RPMI7951 (cell line): Measurements from ENCODE around the gene PRSS57. TPM values are rescaled to one million over a fixed set of nuclear protein-coding genes. Genes with fewer than 3 reads are reported as not detected.
A peak's percentile ranks its signal among the peaks of the same experiment; 100 is the strongest.
"Not testable (repeated sequence)": the region's sequence is repeated elsewhere in the genome, so short reads cannot be mapped to it uniquely, and the experiment has no call there.

Source experiments
- DNase-seq: peaks from one replicate; pipeline ENCODE4 v3.0.0-alpha.2; 2012; ENCODE audit warnings: low read depth
- total RNA-seq: library from RNA; depleted of rRNA; stranded (reverse); fragments of >200 nt; shearing (Covaris generic); gene quantifications from 2 replicates; pipeline ENCODE4 v1.2.3, GENCODE V29; 2014; rRNA removed

The PRSS57 gene
- total RNA-seq: not detected in 2 replicates

- DNase-seq: no peak
Measured at GRCh38 chr19:695352-695949, at the start of gene PRSS57. Gene PRSS57 (minus strand): TSS chr19:695452. CDS start chr19:695430, 22 bp downstream.

DNA sequence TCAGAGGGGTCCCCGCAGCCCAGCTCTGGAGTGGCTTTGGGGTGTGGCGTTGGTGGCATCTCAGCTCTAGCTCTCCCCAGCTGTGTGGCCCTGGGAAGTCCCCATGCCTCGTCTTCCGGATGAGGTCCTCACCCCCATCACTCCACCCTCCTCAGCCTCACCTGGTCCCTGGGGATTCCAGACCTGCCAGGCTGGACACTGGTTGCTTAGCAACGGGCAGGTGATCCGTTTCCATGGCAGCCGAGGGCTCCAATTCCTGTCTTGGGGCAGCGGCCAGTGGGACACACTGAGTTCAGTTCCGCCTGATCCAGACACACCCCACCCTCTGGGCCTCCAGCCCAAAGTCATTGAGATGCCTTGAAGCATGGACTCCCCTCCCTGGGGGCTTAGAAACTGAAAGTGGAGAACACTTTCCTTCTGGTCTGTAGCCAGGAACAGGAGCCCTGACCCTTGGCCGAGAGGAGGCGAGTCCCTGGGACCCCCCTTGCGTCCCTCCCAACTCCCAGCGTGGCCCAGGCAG lies 48.0 kb upstream of the PRSS57 start:
- no peak for DNase-seq

- no peak for DNase-seq
Measured at GRCh38 chr19:742540-743075, 47.4 kb upstream of the PRSS57 start.

DNA sequence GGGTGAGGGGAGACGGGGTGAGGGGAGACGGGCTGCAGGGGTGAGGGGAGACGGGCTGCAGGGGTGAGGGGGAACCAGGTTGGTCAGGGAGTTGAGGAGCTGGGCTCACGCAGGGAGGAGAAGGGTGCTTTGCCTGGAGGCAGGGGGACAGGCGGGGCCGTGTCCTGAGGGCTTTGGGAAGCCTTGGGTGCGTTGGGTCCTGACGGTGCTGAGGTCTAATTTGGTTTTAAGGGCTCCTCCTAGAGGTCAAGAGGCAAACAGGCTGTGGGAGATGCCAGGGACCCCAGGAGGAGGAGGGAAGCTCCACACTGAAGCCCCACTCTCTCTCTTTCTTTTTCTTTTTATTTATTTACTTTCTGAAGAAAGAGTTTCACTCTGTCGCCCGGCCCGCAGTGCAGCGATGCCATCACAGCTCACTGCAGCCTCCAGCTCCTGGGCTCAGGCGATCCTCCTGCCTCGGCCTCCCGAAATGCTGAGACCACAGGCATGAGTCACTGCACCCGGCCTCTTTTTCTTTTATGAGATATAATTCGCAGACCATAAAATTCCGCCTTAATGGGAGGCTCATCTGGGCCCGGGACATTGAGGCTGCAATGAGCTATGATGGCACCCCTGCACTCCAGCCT lies 46.4 kb upstream of the PRSS57 start:
- DNase-seq: peak; percentile 21

DNA sequence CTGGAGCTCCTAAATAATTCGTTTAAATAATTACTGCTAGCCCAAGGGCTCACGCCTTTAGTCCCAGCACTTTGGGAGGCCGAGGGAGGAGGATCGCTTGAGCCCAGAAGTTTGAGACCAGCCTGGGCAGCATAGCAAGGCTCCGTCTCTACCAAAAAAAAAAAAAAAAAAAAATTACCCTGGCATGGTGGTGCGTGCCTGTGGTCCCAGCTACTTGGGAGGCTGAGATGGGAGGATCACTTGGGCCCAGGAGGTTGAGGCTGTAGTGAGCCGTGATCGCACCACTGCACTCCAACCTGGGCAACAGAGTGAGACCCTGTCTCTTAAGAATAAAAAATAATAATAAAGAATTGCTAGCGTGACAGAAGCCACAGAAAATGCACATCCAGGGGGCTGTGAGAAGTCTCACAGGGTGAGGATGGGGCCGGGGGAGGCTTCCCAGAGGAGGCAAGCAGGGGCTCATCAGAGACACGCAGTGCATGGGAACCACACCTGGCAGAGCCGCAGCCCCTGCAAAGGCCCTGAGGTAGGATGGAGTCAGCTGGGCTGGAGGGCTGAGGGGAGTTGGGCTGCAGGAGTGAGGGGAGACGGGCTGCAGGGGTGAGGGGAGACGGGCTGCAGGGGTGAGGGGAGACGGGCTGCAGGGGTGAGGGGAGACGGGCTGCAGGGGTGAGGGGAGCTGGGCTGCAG lies 45.7 kb upstream of the PRSS57 start:
- DNase-seq: not testable (repeated sequence)

GRCh38 chr19:739998-740715 lies 44.9 kb upstream of the PRSS57 start:
- no peak for DNase-seq

DNA sequence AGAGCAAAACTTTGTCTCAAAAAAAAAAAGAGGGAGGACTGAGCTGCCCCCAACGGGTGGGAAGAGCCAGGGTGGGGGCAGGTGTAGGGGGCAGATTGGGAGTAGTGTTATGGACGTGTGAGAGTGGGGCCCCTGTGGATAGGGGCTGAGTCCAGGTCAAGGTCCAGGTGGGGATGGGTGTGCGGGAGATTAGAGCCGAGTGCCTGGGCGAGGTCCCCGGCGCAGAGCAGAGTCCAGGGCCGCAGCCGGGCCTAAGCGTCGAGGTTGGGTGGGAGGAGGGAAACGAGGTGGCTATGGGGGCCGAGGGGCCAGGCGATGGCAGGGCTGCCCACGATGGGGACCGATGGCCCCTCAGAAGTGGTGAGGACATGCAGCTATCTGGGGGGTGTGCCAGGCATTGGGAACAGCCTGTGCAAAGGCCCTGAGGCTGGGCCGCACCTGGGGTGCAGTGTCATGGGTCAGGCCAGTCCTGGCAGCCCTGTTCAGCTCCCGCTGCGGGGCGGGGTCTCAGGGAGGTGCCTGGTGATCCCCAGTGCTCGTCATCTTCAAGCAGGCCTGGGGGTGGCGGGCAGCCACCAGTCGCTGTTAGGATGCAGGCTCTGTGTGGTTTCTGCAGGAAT lies 43.4 kb upstream of the PRSS57 start:
- DNase-seq: no peak

- DNase-seq: no peak
Measured at GRCh38 chr19:737591-738093, 42.4 kb upstream of the PRSS57 start.

DNA sequence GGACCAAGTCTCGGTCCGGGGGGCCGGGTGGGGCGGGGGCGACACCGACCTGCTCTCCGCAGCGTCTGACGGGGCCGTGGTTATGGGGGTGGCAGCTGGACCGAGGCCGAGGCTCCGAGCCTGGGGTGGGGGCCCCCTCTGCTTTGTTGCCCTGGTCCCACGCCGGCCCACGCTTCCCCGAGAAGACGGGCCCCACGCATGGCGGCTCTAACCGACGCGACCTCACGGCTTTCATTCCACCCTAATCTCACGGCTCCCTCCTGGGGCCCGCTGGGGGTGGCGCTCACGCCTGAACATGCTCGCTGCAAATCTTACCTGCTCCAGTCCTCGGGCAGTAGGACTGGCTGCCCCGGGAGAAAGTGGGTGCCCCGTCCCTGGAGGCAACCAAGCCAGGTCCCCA lies 40.9 kb upstream of the PRSS57 start:
- no peak for DNase-seq

GRCh38 chr19:734716-735115 lies 39.5 kb upstream of the PRSS57 start:
- DNase-seq: no peak

- DNase-seq: no peak
Measured at GRCh38 chr19:732148-733069, 37.2 kb upstream of the PRSS57 start.

DNA sequence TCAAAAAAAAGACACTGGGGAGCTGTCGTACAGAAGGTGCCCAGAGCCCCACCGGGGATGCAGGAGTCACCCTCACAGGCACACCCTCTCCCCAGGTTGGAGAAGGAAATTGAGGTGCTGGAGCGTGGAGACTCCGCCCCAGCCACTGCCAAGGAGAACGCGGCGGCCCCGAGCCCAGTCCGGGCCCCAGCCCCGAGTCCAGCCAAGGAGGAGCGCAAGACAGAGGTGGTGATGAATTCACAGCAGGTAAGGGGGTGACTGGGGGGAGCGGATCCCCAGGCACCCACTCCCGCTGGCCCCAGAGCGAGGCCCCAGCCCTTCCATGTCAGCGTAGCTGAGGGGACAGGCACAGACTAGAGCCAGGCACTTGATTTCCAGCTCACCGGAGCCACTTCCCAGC lies 35.7 kb upstream of the PRSS57 start:
- DNase-seq: no peak

GRCh38 chr19:729965-730668 lies 34.9 kb upstream of the PRSS57 start:
- no peak for DNase-seq

- not testable (repeated sequence) for DNase-seq
Measured at GRCh38 chr19:729564-729963, 34.3 kb upstream of the PRSS57 start.

DNA sequence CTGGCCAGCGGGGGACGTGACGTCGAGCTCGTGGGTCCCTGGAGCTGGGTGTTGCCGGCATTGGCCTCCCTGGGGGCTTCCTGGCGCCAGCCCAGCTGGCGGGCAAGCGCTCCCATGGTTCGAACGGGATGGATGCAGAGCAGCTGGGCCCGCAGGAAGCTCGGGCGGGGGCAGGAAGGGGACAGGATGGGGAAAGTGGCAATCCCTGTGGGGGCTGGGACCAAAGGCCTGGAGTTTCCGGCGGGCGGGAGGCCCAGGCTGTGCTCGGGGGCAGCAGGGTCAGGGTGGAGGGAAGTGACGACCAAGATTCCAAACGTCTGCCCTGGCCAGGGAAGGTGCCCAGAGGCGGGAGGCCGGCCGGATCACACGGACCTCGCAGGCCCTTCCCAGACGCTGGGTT lies 32.8 kb upstream of the PRSS57 start:
- peak; percentile 72 for DNase-seq

GRCh38 chr19:726993-727956 lies 32.0 kb upstream of the PRSS57 start:
- DNase-seq: no peak

- no peak for DNase-seq
Measured at GRCh38 chr19:725461-726089, 30.3 kb upstream of the PRSS57 start.

DNA sequence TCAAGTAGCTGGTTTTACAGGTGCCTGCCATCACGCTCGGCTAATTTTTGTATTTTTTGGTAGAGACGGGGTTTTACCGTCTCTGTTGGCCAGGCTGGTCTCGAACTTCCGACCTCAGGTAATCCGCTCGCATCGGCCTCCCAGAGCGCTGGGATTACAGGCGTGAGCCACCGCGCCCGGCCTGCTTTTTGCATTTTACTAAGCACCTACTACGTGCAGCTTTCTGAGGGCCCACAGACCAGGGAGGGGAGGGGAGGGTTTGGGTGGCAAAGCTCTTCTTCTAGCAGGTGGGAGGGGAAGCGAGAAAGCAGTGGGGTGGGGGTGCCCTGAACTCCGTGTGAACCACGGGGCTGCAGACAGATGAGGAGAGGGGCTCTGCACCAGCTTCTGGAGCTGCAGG lies 28.5 kb upstream of the PRSS57 start:
- DNase-seq: no peak
